LNCAP (cell line): ENCODE data around the gene CFAP77.

Experiments
- TF ChIP-seq, protein P1 (sequence below): fragments of 450-650 bp; IDR thresholded peaks from 2 replicates; pipeline ENCODE4 v1.5.1; 2017; ENCODE audit warnings: mild to moderate bottlenecking

The CFAP77 gene

DNA sequence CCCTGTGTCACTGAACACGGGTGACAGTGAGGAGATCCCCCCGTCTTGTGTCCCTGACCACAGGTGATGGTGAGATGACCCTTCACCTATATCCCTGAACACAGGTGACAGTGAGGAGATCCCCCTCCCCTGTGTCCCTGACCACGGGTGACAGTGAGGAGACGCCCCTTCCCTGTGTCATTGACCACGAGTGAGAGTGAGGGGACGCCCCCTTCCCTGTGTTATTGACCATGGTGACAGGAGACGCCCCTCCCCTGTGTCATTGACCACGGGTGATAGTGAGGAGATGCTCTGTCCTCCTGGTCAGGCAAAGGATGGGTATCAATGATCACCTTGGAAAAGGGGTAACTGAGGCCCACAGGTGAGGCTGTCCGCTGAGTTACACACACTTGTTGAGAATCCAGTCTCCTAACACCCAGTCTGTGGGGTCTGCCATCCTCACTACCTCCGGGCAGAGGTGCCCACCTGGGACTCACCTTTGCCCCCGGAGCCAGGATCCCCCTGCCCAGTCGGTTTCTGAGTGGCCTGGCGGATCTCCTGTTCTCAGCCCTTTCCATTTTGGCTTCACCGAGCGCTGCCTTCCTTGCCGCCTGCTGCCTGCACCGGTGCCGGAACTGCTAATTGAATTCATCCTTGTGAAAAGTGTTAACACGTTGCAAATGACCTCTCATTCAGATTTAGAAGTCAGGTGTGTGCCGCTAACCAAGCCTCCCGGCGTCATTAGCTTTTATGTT is 104.2 kb downstream of the CFAP77 start:
- TF ChIP-seq, protein P1, sequence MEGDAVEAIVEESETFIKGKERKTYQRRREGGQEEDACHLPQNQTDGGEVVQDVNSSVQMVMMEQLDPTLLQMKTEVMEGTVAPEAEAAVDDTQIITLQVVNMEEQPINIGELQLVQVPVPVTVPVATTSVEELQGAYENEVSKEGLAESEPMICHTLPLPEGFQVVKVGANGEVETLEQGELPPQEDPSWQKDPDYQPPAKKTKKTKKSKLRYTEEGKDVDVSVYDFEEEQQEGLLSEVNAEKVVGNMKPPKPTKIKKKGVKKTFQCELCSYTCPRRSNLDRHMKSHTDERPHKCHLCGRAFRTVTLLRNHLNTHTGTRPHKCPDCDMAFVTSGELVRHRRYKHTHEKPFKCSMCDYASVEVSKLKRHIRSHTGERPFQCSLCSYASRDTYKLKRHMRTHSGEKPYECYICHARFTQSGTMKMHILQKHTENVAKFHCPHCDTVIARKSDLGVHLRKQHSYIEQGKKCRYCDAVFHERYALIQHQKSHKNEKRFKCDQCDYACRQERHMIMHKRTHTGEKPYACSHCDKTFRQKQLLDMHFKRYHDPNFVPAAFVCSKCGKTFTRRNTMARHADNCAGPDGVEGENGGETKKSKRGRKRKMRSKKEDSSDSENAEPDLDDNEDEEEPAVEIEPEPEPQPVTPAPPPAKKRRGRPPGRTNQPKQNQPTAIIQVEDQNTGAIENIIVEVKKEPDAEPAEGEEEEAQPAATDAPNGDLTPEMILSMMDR, result no peak

DNA sequence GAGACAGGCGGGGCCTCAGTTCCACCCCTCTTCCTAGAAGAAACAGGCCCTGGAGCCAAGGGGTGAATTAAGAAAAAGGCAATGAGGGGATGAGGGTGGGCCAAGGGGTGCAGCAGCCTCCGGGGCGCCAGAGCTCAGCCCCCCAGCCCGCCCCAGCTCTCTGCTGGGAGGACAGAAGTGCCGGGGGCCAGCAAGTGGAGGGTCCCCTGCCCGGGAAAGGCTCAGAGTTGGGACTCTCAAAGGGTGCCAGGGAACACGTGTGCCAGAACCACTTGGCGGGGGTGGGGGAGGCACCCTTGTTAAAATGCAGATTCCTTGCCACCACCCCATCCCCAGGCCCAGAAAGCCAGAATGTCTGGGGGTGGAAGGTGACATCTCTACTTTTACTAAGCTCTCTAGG is 104.8 kb downstream of the CFAP77 start:
- TF ChIP-seq, protein P1, result no peak

DNA sequence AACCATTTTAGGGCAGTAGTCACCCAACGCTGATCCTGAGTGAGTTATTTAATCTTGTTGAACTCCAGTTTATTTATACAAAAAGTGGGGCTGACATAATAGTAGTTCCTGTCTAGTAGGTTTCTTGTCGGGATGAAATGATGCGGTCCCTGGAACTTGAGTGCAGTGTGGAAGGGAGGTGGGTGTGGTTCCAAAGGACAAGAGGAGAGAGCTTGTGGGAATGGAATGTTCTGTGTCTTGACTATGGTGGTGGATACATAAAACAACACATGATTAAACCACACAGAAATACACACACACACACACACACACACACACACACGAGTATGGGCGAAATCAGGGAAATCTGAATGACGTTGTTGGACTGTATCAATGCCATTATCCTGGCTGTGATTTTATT is 106.3 kb downstream of the CFAP77 start:
- TF ChIP-seq, protein P1, result no peak

DNA sequence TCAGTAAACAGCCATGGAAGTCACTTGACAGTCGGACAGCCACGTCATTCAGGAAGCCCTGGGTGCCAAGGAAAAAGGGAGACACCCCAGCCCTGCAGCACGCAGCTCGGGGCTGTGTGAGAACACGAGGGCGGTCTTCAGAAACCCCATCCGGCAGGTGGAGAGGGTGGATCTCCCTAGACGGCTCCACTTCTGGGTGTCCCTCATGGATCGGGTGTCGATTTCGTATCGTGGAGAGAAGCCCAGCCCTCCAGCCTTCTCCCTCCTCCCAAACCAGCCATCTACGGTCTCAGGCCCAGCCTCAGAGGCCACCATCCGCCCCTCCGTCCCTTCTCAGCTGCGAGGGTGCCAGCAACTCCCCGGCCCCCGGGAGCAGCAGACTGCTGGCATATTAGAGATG is 106.9 kb downstream of the CFAP77 start:
- TF ChIP-seq, protein P1, result no peak

DNA sequence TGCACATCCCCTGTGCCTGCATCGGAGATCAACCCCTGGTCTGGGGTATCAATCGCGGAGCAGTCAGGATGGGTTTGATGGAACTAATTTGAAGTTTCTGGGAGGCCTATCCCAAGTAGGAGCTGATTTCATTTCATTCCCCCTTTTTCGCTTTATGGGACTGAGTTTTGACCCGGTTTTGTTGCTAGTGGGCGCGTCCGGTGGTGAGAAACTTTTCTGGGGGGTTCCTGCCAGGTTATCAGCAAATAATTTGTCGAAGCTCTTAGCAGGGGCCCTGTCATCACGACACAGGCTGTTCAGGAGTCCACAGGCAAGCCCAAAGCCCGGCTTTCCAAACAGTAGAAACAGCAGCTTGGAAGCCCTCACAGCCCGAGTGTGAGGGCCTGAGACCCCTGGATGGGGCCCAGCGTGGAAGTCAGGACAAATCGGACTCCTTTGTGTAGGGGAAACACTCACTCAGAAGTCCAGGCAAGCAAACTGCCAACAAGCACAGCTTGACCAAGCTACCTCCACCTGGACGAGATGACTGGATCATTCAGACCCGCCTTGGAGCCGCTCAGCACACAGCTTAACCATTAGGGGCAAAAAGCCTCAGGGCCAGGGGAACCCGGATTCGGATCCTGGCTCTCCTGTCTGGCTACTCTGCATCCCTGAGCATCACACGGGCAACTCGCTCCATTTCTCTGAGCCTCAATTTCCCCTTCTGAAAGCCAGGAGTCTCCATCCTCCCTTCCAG is 108.0 kb downstream of the CFAP77 start:
- TF ChIP-seq, protein P1, result no peak

DNA sequence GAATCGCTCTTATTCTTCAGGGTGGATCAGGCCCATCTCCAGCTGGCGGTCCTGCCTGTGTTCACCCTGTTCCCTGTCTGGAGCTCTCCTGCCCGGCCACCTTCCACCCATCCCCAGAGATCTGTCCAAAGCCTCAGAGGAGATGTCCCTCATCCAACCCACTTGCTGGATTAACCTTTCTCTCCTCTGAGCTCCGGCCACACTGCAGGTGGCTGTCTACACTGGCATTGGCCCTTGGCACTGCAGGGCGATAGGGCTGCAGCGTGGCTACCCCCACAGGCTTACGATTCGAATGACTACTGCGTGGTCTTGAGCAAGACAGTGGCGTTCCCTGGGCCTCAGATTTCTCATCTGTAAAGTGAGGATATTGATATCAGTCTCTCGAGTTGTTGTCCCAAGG is 108.6 kb downstream of the CFAP77 start:
- TF ChIP-seq, protein P1, result no peak

DNA sequence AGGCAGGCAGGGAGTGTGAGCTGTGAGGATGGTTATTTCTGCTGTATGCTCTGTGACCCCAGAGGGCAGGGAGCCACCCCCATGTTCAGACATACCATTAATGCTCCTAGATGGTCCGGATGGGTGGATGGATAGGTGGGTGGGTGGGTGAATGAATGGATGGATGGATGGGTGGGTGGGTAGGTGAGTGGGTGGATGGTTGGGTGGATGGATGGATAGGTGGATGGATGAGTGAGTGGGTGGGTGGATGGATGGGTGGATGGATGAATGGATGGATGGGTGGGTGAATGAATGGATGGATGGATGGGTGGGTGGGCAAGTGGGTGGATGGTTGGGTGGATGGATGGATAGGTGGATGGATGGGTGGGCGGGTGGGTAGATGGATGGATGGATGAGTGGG is 109.0 kb downstream of the CFAP77 start:
- TF ChIP-seq, protein P1, result no peak
